Kidney glomerular epithelial cell (primary cell): ENCODE results near the gene TMEM255B.
"Not testable (repeated sequence)": the region's sequence is repeated elsewhere in the genome, so short reads cannot be mapped to it uniquely, and the experiment has no call there.

Experiments
- DNase-seq: peaks from one replicate; lab custom pipeline; 2025; lab: John Stamatoyannopoulos, UW

TMEM255B gene

GRCh38 chr13:113734826-113735125, 24.2 kb upstream of the TMEM255B start:
- DNase-seq, result no peak

GRCh38 chr13:113735194-113735593, 23.8 kb upstream of the TMEM255B start:
- DNase-seq, result no peak

GRCh38 chr13:113735750-113736149, 23.3 kb upstream of the TMEM255B start:
- DNase-seq, result no peak

- no peak for DNase-seq
Observed at GRCh38 chr13:113736258-113736731, 22.7 kb upstream of the TMEM255B start.

- no peak for DNase-seq
Observed at GRCh38 chr13:113737803-113738202, 21.2 kb upstream of the TMEM255B start.

GRCh38 chr13:113739527-113740285, 19.3 kb upstream of the TMEM255B start:
- DNase-seq, result no peak

GRCh38 chr13:113740286-113740556, 18.8 kb upstream of the TMEM255B start:
- no peak for DNase-seq

GRCh38 chr13:113740661-113741060, 18.4 kb upstream of the TMEM255B start:
- no peak for DNase-seq

GRCh38 chr13:113741191-113741668, 17.8 kb upstream of the TMEM255B start:
- DNase-seq, result no peak

- DNase-seq, result peak; percentile 19
Observed at GRCh38 chr13:113742000-113742441, 17.0 kb upstream of the TMEM255B start.

- peak; percentile 42 for DNase-seq
Observed at GRCh38 chr13:113742445-113743120, 16.4 kb upstream of the TMEM255B start.

- DNase-seq, result no peak
Observed at GRCh38 chr13:113743366-113744195, 15.4 kb upstream of the TMEM255B start.

GRCh38 chr13:113744197-113745000, 14.6 kb upstream of the TMEM255B start:
- DNase-seq, result no peak

GRCh38 chr13:113745059-113745458, 14.0 kb upstream of the TMEM255B start:
- no peak for DNase-seq

- DNase-seq, result not testable (repeated sequence)
Observed at GRCh38 chr13:113745500-113746142, 13.4 kb upstream of the TMEM255B start.

- DNase-seq, result no peak
Observed at GRCh38 chr13:113746143-113746525, 12.9 kb upstream of the TMEM255B start.

- no peak for DNase-seq
Observed at GRCh38 chr13:113746671-113747070, 12.4 kb upstream of the TMEM255B start.

- no peak for DNase-seq
Observed at GRCh38 chr13:113747291-113747833, 11.7 kb upstream of the TMEM255B start.

GRCh38 chr13:113748101-113748861, 10.7 kb upstream of the TMEM255B start:
- DNase-seq, result no peak

GRCh38 chr13:113748862-113749451, 10.1 kb upstream of the TMEM255B start:
- DNase-seq, result no peak
